GM18870 (cell line): ENCODE measurements around the gene USP6.
"Not testable (repeated sequence)": the region's sequence is repeated elsewhere in the genome, so short reads cannot be mapped to it uniquely, and the experiment has no call there.

ENCODE experiments used
- ATAC-seq: cut with Tn5 transposase; IDR thresholded peaks from one replicate; pipeline ENCODE4 v1.9.1; 2021; ENCODE audit warnings: moderate library complexity; ENCODE audit not compliant: unreplicated experiment

USP6 gene

GRCh38 chr17:5183410-5183793 is 67.6 kb downstream of the USP6 start:
- ATAC-seq, result no peak

GRCh38 chr17:5184288-5184687 is 68.5 kb downstream of the USP6 start:
- ATAC-seq, result no peak

DNA sequence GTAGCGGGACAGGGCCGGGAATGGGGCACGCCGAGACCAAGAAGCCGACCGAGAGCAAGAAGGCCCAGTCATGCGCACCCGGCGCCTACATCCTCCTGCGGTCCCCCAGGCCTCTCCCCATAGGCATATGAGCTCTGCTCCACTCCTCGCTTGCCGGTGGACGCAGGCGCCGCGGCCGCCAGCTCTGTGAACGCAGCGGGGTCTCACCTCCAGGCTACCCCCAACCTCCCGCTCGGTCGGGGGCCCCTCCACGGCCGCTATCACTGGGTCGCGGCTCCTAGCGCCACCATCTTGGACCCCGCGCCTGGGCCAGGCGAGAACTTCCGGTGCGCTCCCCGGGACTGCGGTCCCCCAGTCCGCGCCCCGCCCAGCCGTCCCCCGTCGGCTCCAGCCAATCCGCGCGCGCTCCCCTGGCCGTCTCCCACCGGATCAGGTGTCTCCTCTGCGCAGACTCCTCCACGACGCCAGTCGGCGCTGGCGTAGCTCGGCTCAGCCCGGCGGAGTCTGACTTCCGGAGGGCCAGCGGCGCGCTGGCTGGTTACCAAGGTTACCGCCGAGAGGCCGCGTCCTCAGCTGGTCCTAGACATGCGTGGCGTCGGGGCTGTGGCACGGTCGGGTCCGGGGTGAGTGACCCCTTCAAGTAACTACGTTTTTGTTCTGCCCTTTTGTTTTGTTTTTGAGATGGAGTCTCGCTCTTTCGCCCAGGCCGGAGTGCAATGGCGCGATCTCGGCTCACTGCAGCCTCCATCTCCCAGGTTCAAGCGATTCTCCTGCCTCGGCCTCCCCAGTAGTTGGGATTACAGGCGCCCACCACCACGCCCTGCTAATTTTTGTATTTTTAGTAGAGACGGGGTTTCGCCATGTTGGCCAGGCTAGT is 75.9 kb downstream of the USP6 start, which contains the start of gene ZNF594:
Gene ZNF594 (minus strand): TSS at position 328 of the 877 bp plus-strand sequence. CDS start 7,612 bp downstream, outside the sequence.
- no peak for ATAC-seq

DNA sequence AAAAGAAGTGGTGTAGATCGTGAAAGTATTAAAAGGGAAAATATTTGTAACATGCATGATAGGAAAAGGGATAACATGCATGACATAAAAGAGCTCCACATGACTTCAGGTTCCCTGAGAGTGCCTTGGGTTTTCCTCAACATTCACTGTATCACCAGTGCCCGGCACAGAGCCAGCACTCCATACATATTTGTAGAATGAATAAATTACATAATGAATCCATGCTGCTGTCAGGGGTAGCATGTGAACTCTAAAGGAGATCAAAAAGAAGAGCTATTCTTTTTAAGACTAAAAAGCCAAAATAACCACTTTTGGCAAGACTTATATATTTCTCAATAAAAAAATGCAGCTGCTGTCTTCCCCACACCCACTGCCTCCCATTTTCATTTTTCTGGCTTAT is 78.5 kb downstream of the USP6 start:
- no peak for ATAC-seq

- no peak for ATAC-seq
Measured at GRCh38 chr17:5198472-5198871, 82.6 kb downstream of the USP6 start.

GRCh38 chr17:5200360-5200759 is 84.5 kb downstream of the USP6 start:
- ATAC-seq, result no peak

DNA sequence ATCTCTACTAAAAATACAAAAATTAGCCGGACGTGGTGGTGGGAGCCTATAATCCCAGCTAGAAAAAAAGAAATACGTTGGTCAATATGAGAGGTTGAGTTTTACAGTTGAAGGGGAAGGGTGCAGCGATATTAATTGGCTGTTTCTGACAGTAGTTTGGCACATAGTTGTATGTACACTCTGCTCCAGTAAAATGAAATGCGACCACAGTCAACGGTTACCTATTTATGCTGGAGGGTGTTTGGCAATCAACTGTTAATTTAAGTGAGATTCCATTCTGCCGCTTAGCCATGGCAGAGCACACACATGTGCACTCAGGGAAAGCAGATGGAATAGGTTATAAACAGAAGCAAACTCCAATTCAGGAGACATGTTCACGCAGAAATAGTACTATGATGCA is 85.2 kb downstream of the USP6 start:
- no peak for ATAC-seq

DNA sequence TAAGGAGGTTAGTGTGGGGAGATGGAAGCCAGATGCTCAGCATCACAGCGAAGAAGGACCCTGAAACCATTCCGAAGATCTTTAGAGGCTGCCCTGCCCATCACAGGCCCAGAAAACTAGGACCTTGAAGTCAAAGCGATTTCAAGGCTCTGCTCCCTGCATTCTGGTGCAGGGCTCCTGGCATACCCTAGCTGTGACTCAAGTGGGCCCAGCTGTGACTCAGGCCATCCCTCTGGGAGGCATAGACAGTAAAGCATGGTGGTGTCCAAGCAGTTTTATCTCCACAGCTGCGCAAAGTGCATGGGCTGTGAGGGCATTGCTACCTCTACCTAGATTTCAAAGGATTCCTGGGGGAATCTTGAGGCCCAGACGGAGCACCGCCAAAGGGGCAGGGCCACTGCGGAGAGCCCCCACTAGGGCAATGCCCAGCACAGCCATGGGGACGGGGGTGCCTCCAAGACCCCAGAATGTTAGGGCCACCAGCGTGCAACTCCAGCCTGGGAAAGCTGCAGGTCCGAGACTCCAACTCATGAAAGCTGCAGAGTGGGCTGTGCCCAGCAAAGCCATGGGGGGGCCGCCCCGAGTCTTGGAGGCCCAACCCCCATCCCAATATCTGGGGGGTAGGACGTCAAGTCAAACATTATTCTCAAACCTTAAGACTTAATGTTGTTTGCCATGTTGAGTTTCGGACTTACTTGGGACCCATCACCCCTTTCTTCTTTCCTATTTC is 87.5 kb downstream of the USP6 start:
- ATAC-seq, result no peak

DNA sequence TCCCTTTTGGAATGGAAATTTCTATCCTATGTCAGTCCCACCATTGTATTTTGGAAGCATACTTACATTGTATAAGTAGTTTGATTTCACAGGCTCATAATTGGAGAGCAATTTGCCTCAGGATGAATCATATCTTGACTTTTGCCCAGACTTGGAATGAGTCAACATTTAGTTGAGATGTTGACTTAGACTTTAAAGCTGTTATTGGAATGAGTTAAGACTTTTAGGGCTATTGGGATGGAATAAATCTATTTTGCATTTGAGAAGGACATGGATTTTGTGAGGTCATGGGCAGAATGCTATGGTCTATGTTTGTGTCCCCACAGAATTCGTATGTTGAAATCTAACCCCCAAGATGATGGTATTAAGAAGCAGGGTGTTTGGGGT is 88.1 kb downstream of the USP6 start:
- no peak for ATAC-seq

DNA sequence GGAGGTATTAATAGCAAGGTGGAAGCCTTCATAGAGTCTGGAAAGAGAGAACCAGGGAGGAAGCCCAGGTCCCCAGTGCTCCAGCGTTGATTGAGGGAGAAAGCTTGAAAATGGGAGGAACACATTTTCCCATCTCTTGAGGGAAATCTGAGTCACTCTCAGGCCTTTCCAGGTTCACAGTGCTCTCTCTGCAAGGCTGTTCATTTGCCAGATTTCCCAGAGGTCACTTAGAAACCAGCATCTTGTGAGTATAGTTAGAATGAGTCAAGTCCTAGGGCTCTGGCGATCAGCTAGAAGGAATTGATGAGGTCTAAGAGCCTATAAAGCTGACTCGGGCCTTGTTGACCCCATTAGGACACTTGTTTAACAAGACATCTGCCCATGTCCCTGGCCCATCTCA is 93.6 kb downstream of the USP6 start:
- no peak for ATAC-seq

DNA sequence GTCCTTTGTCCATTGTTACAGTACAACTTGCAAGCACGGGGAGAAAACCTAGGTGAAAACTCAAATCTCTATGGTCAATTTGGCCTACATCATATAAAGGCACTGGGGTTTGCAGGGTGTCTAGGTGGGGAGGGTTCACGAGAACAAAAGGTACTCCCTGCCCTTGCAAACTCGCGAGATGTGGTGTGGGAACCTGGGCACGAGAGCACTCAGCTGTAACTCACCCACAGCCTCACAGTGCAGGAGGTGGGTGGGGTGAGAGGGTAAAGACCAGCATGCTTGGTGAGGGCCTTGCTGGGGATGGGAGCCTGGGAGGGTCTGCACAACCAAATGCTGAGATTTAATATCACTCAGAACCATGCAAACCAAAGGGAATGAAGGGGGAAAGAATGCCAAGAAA is 94.3 kb downstream of the USP6 start:
- ATAC-seq, result no peak

GRCh38 chr17:5210614-5211252 is 94.9 kb downstream of the USP6 start:
- ATAC-seq, result no peak

- ATAC-seq, result no peak
Measured at GRCh38 chr17:5211458-5211857, 95.6 kb downstream of the USP6 start.

DNA sequence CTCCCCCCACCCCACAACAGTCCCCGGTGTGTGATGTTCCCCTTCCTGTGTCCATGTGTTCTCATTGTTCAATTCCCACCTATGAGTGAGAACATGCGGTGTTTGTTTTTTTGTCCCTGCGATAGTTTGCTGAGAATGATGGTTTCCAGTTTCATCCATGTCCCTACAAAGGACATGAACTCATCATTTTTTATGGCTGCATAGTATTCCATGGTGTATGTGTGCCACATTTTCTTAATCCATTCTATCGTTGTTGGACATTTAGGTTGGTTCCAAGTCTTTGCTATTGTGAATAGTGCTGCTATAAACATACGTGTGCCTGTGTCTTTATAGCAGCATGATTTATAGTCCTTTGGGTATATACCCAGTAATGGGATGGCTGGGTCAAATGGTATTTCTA is 101.7 kb downstream of the USP6 start:
- ATAC-seq, result not testable (repeated sequence)

GRCh38 chr17:5219536-5219935 is 103.7 kb downstream of the USP6 start:
- no peak for ATAC-seq

- no peak for ATAC-seq
Measured at GRCh38 chr17:5220074-5220473, 104.2 kb downstream of the USP6 start.

GRCh38 chr17:5221912-5222311 is 106.1 kb downstream of the USP6 start:
- not testable (repeated sequence) for ATAC-seq
